GM12874 (cell line): ENCODE data around the gene FGF4.

Experiments used
- TF ChIP-seq, protein P1 (sequence below): IDR thresholded peaks from 2 replicates; pipeline ENCODE4 v1.5.1; 2011; ENCODE audit warnings: low read depth, mild to moderate bottlenecking, control low read depth, low read length, moderate library complexity; ENCODE audit not compliant: insufficient read depth

Gene FGF4

GRCh38 chr11:69746140-69746539 lies 29.0 kb downstream of the FGF4 start:
- TF ChIP-seq, protein P1, sequence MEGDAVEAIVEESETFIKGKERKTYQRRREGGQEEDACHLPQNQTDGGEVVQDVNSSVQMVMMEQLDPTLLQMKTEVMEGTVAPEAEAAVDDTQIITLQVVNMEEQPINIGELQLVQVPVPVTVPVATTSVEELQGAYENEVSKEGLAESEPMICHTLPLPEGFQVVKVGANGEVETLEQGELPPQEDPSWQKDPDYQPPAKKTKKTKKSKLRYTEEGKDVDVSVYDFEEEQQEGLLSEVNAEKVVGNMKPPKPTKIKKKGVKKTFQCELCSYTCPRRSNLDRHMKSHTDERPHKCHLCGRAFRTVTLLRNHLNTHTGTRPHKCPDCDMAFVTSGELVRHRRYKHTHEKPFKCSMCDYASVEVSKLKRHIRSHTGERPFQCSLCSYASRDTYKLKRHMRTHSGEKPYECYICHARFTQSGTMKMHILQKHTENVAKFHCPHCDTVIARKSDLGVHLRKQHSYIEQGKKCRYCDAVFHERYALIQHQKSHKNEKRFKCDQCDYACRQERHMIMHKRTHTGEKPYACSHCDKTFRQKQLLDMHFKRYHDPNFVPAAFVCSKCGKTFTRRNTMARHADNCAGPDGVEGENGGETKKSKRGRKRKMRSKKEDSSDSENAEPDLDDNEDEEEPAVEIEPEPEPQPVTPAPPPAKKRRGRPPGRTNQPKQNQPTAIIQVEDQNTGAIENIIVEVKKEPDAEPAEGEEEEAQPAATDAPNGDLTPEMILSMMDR: no peak

DNA sequence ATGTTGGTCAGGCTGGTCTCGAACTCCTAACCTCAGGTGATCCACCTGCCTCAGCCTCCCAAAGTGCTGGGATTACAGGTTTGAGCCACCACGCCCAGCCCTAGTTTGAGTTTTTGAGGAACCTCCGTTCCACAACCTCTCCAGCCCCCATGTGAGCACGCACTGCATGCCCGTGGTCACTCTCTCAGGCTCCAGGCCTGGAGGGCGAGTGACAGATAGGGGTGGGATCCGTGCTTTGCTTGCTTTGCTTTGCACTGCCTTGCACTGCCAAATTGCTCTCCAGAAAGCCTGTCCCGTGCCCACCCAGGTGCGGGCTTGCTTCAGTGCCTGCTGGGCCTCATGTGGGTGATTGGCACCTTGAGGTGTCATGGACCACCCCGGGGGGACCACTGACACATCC lies 29.9 kb downstream of the FGF4 start:
- TF ChIP-seq, protein P1: no peak

- TF ChIP-seq, protein P1: no peak
These were observed 30.7 kb downstream of the FGF4 start for GRCh38 chr11:69744435-69744834.

DNA sequence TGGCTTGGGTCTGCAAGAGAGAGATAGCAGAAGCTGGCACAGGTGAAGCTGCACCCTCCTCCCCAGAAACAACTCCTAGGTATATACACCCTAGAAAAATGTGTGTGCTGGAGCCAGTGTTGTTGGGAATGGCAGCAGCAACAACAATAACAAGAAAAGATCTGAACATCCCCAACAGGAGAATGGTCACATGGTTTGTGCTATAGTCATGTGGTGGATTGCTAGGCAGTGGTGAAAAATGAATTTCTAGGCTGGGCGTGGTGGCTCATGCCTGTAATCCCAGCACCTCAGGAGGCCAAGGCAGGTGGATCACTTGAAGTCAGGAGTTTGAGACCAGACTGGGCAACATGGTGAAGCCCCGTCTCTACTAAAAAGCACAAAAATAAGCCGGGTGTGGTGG lies 40.3 kb downstream of the FGF4 start:
- TF ChIP-seq, protein P1: no peak

DNA sequence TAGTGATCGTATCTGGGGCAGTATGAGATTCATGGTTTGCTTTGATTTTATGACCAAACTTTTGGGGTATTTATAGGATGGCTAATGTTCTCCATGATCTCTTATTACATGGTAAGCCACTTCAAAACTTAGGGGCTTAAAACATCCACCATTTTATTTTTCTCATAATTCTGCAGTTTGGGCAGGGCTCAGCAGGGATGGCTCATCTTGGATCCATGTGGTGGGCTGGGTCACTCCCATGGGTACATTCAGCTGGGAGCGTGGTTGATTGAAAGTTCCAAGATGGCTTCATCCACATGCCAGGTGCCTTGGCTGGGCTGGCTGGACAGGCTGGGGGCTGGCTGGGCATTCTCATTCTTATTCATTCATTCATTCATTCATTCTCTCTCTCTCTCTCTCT lies 40.8 kb downstream of the FGF4 start:
- TF ChIP-seq, protein P1: no peak

DNA sequence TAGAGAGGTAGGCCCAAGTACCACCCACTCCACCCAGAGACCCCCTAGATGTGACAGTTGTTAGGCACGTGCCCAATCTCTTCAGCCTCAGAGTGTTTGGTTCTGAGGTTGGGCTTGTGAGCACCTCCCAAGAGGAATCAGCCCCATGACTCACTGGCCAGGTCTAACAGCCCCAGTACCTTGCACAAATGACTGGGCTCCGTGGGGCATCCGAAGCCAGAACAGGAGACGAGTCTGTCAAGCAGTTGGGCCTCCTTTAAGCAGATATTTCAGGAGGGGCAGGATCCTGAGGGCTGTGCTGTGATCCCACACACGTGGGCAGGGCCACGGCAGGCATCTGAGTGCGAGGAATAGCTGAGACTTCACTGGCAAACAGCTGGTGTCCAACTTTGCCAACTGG lies 42.2 kb downstream of the FGF4 start:
- TF ChIP-seq, protein P1: no peak

GRCh38 chr11:69731110-69731509 lies 44.0 kb downstream of the FGF4 start:
- TF ChIP-seq, protein P1: no peak

DNA sequence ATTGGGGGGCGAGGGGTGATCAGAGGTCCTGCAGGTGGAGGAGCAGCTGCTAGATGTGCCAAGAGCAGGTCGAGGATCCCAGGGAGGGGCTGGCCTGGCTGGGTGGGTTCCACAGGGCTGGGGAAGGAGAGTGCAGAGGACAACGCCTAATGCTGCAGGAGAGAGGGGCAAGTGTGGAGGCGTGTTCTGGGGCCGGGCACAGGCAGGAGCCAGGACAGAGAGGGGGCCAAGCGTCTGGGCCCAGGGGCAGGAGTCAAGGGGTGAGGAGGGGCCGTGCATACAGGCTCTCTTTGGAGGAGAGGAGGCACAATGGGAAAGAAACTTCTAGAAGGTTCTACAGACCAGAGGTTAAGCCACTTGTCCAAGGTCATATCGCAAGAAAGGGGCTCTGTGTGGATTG lies 44.6 kb downstream of the FGF4 start:
- TF ChIP-seq, protein P1: no peak
